ENCODE data around the gene CDCA5.

Gene CDCA5

GRCh38 chr11:65083134-65083833, 556 bp downstream of the CDCA5 start:
- DNase-seq (ENCODE audit: low read depth): no peak
- no peak for TF ChIP-seq CTCF (IDR thresholded peaks at IDR 0.05; ENCODE audit: control insufficient read depth, insufficient read depth, low read depth, low read length, missing control alignments)
- peak overlapping the region; percentile 84 for H3K4me3 ChIP-seq (ENCODE audit: control insufficient read depth, low read depth, low read length)

GRCh38 chr11:65078786-65079342, 5.0 kb downstream of the CDCA5 start:
- no peak for TF ChIP-seq CTCF (IDR thresholded peaks at IDR 0.05; ENCODE audit: control insufficient read depth, insufficient read depth, low read depth, low read length, missing control alignments)
- no peak overlapping the region for H3K4me3 ChIP-seq (ENCODE audit: control insufficient read depth, low read depth, low read length)
- DNase-seq (ENCODE audit: low read depth): no peak

GRCh38 chr11:65078151-65078550, 5.7 kb downstream of the CDCA5 start:
- DNase-seq (ENCODE audit: low read depth): no peak
- no peak overlapping the region for H3K4me3 ChIP-seq (ENCODE audit: control insufficient read depth, low read depth, low read length)
- TF ChIP-seq CTCF (IDR thresholded peaks at IDR 0.05; ENCODE audit: control insufficient read depth, insufficient read depth, low read depth, low read length, missing control alignments): peak; percentile 61

- no peak overlapping the region for H3K4me3 ChIP-seq (ENCODE audit: control insufficient read depth, low read depth, low read length)
- no peak for TF ChIP-seq CTCF (IDR thresholded peaks at IDR 0.05; ENCODE audit: control insufficient read depth, insufficient read depth, low read depth, low read length, missing control alignments)
- DNase-seq (ENCODE audit: low read depth): no peak
Observed at GRCh38 chr11:65077451-65077850, 6.4 kb downstream of the CDCA5 start.

- no peak overlapping the region for H3K4me3 ChIP-seq (ENCODE audit: control insufficient read depth, low read depth, low read length)
- TF ChIP-seq CTCF (IDR thresholded peaks at IDR 0.05; ENCODE audit: control insufficient read depth, insufficient read depth, low read depth, low read length, missing control alignments): no peak
- no peak for DNase-seq (ENCODE audit: low read depth)
Observed at GRCh38 chr11:65072631-65072966, 11.2 kb downstream of the CDCA5 start.

GRCh38 chr11:65071907-65072630, 11.8 kb downstream of the CDCA5 start:
- H3K4me3 ChIP-seq (ENCODE audit: control insufficient read depth, low read depth, low read length): no peak overlapping the region
- TF ChIP-seq CTCF (IDR thresholded peaks at IDR 0.05; ENCODE audit: control insufficient read depth, insufficient read depth, low read depth, low read length, missing control alignments): no peak
- DNase-seq (ENCODE audit: low read depth): no peak
